ENCODE measurements around the gene ADD1.

ADD1 gene

GRCh38 chr4:2820216-2820982, 23.2 kb upstream of the ADD1 start:
- DNase-seq (ENCODE audit: low read depth in 2 of 2, low spot score in 1 of 2) = no peak

- no peak for DNase-seq (ENCODE audit: low read depth in 2 of 2, low spot score in 1 of 2)
Observed at GRCh38 chr4:2822461-2823300, 21.0 kb upstream of the ADD1 start.

- DNase-seq (ENCODE audit: low read depth in 2 of 2, low spot score in 1 of 2) = no peak
Observed at GRCh38 chr4:2823301-2823670, 20.4 kb upstream of the ADD1 start.

- no peak for DNase-seq (ENCODE audit: low read depth in 2 of 2, low spot score in 1 of 2)
Observed at GRCh38 chr4:2823671-2824328, 19.8 kb upstream of the ADD1 start.

- no peak for DNase-seq (ENCODE audit: low read depth in 2 of 2, low spot score in 1 of 2)
Observed at GRCh38 chr4:2824329-2824835, 19.3 kb upstream of the ADD1 start.

- no peak for DNase-seq (ENCODE audit: low read depth in 2 of 2, low spot score in 1 of 2)
Observed at GRCh38 chr4:2824836-2825381, 18.7 kb upstream of the ADD1 start.

GRCh38 chr4:2825740-2826139, 17.9 kb upstream of the ADD1 start:
- DNase-seq (ENCODE audit: low read depth in 2 of 2, low spot score in 1 of 2) = no peak

- no peak for DNase-seq (ENCODE audit: low read depth in 2 of 2, low spot score in 1 of 2)
Observed at GRCh38 chr4:2827071-2827873, 16.4 kb upstream of the ADD1 start.

- DNase-seq (ENCODE audit: low read depth in 2 of 2, low spot score in 1 of 2) = no peak
Observed at GRCh38 chr4:2827874-2828751, 15.5 kb upstream of the ADD1 start.

- DNase-seq (ENCODE audit: low read depth in 2 of 2, low spot score in 1 of 2) = no peak
Observed at GRCh38 chr4:2828758-2829181, 14.9 kb upstream of the ADD1 start.

- no peak for DNase-seq (ENCODE audit: low read depth in 2 of 2, low spot score in 1 of 2)
Observed at GRCh38 chr4:2829321-2829932, 14.2 kb upstream of the ADD1 start.

GRCh38 chr4:2829933-2830451, 13.7 kb upstream of the ADD1 start:
- DNase-seq (ENCODE audit: low read depth in 2 of 2, low spot score in 1 of 2) = no peak

- DNase-seq (ENCODE audit: low read depth in 2 of 2, low spot score in 1 of 2) = no peak
Observed at GRCh38 chr4:2830632-2831610, 12.7 kb upstream of the ADD1 start.

- DNase-seq (ENCODE audit: low read depth in 2 of 2, low spot score in 1 of 2) = no peak
Observed at GRCh38 chr4:2831611-2832308, 11.9 kb upstream of the ADD1 start.

- DNase-seq (ENCODE audit: low read depth in 2 of 2, low spot score in 1 of 2) = no peak
Observed at GRCh38 chr4:2832309-2832980, 11.2 kb upstream of the ADD1 start.

GRCh38 chr4:2832981-2833670, 10.5 kb upstream of the ADD1 start:
- no peak for DNase-seq (ENCODE audit: low read depth in 2 of 2, low spot score in 1 of 2)

All from stimulated activated CD8-positive, alpha-beta memory T cell treated with anti-CD3 and anti-CD28 coated beads, Interleukin-4, amount 100 ng/mL, for 1 hour (primary cell).